Ramos (cell line): ENCODE measurements around the gene FGF8.

Source experiments
- in situ Hi-C: fragments of 300-500 bp; cut with MboI; formaldehyde crosslinking; loops from one replicate; pipeline ENCODE4 v1.14.3; 2022; ENCODE audit warnings: low sequenced_read_pairs; ENCODE audit not compliant: unreplicated experiment

Gene FGF8

GRCh38 chr10:101782811-101783735 is 7.2 kb upstream of the FGF8 start, which contains the start of gene NPM3:
Gene NPM3 (minus strand): TSS chr10:101783446. CDS start chr10:101783390, 56 bp downstream.
- in situ Hi-C loops: loop anchor here (5.0 kb wide), 1 partner anchor 176 kb away; no protein-coding TSS in a partner anchor

GRCh38 chr10:101781984-101782810 is 6.3 kb upstream of the FGF8 start:
- in situ Hi-C loops: loop anchor here (5.0 kb wide), 1 partner anchor 175 kb away; no protein-coding TSS in a partner anchor

DNA sequence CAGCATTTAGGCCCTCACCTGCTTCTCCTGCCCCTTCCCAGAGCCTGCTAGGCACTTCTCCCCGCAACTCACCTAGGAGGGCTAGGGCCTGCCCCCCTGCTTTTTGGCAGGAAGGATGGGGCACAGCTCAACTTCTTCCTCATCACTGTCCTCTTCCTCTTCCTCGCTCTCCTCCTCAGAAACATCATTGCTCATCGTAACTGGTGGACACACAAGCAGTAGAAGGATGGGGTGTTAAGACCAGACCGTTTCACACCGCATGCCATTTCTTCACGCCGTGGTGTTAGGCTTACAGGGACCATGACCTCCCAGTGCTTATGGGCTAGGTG is 5.7 kb upstream of the FGF8 start:
- in situ Hi-C loops: loop anchor here (5.0 kb wide), 1 partner anchor 174 kb away; no protein-coding TSS in a partner anchor

DNA sequence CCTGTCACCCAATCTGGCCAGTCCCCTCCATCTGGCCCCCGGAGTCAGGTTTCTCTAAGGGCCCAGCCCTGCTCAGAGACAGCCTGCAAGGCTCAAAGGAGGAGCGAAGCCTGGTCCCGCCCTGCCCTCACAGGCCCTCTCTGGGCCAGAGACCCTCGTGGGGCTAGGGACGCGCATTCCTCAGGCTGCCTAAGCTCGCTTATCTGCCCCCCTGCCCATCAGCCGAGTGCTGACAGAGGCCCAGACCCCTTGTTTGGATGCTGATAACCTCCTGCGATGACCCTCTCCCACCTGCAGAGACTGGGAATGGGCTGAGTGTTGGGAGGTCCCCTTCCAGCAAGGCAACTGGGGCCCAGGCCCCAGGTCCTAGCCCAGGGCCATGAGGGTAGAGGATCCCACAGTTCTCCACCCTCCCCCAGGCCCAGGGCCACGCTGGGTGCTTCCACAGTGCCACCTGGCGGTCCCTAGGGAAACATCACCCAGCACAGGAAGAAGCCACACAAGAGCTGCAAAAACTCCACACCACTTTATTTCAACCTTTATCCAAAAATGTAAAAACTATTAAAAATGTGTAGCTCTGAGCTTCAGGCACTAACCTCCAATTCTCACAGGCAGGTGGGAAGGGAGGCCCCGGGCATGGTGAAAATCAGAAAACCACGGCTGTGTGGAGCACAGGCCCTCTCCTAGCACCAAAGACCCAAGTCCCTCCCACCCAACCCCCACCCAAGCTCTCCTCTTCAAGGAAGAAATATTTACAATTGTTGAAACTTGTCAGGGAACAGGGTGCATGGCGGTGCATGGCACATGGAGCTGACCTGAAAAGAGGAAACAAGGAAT is 5.1 kb upstream of the FGF8 start:
- in situ Hi-C loops: loop anchor here (5.0 kb wide), 1 partner anchor 174 kb away; no protein-coding TSS in a partner anchor

GRCh38 chr10:101780187-101780817 is 4.4 kb upstream of the FGF8 start:
- in situ Hi-C loops: loop anchor here (5.0 kb wide), 1 partner anchor 173 kb away; no protein-coding TSS in a partner anchor

GRCh38 chr10:101779544-101780186 is 3.8 kb upstream of the FGF8 start:
- in situ Hi-C loops: loop anchor here (5.0 kb wide), 1 partner anchor 172 kb away; no protein-coding TSS in a partner anchor

- in situ Hi-C loops: no loop called here
Observed at GRCh38 chr10:101778781-101779543, 3.0 kb upstream of the FGF8 start.

GRCh38 chr10:101778151-101778780 is 2.4 kb upstream of the FGF8 start:
- in situ Hi-C loops: no loop called here

DNA sequence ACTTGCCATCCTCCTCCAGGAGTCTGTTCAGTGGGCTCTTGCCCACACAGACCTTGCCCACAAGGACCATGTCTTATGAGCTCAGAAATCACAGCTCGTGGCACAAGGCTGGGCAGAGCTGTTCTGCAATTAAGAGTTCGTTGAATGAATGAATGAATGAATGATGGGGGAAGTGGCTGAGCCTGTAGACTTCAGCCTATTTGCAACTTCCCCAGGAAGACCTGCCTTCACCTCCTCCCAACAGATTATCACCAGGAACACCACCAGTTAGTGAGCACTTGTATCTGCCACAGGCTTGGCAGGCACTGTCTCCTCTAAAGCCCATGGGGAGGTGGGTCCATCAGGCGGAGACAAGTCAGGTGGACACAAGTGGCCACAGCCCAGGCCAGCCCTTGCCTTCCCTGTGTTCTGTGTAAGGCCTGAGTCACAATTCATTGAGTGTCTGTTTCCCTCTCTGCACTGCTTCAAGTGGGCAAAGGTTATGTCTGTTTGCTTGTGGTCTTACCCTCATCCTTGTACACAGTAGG is 1.8 kb upstream of the FGF8 start:
- in situ Hi-C loops: no loop called here

GRCh38 chr10:101776161-101776817 is 375 bp upstream of the FGF8 start:
- in situ Hi-C loops: no loop called here

GRCh38 chr10:101774589-101775272 is 1.2 kb downstream of the FGF8 start:
- in situ Hi-C loops: no loop called here

- in situ Hi-C loops: no loop called here
Observed at GRCh38 chr10:101773923-101774588, 1.9 kb downstream of the FGF8 start.

GRCh38 chr10:101772895-101773761 is 2.8 kb downstream of the FGF8 start:
- in situ Hi-C loops: no loop called here

DNA sequence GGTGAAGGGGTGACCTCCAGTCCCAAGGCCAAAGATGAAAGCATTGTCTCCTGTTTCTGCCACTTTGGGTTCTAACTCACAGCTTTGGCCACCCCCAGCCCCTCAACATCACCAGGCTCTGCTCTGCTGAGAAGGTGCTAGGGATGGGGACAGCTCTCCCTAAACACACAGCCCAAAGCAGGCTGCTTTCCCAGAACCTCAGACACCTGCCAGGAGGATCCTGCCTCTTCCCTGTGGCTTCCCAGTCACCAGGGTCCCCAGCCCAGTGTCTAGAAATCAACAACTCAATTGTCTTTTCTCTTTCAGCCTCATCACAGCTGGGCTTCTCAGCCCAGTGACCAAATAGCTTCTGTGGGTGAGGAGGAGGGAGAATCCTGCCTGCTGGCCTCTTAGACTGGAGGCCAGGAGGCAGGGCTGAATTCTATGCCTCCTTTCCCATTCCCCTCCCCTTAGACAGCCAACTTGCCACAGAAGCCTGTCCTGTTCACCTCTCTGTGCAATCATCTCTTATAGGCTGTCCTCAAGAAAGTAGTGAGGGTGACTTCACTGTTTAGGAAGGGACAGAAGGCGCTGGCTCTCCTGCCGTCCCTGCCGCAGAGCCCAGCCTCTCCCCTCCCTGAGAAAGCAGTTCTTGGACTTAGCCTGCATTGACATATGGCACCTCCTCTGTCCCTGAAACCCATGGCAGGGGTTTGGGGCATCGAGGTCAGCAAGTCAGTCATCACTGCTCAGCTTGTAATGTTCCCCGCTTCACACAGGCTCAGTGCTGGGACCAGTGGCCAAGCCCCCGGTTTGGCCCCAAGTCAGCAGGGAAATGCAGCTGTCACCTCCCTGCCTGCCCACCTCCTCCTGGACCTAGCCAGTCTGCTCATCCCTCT is 3.7 kb downstream of the FGF8 start:
- in situ Hi-C loops: no loop called here
